ENCODE data around the gene ZNF578.
A peak's percentile ranks its signal among the peaks of the same experiment; 100 is the strongest.
"Not testable (repeated sequence)": the region's sequence is repeated elsewhere in the genome, so short reads cannot be mapped to it uniquely, and the experiment has no call there.

The ZNF578 gene

DNA sequence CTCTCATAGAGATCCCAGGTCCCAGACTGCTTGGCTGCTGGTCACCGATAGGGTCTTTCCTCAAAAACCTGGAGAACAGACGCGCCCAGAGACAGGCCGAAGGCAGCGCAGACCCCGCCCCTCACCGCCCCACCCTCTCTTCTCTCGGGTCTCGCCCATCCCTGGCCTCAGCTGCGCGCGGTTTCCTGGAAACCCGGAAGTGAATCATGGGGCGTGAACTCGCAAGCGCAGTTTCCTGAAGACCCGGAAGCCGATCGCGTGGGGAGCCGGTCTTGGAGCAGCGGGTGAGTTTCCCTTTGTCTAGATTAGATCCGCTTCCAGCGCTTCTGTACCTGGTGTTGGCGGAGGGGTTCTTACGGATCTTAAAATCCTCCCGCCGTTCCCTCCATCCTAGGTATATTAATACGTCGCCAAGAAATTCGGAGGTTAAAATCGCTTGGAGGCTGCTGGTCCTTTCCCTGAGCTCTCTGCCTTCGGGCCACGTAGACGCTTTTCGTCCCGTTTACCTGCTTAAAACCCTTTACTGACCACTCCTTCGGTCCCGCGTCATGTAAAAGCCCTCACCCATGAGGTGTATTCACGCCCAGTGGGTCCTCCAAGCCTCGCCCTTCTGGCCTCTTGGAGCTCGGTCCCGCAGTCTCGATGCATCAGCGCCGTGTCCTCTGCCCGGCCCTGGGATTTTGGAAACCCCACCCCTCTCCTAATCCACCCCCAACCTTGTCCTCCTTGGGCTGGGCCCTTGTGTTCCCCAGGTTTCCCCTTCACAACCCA is at the start of gene ZNF578:
Gene ZNF578 (plus strand): TSS at position 230 of the 771 bp plus-strand sequence. CDS start 48,293 bp downstream, outside the sequence.
- peak; percentile 26 to 70 (median 43) for DNase-seq (ENCODE audit: low read depth in 3 of 3)

DNA sequence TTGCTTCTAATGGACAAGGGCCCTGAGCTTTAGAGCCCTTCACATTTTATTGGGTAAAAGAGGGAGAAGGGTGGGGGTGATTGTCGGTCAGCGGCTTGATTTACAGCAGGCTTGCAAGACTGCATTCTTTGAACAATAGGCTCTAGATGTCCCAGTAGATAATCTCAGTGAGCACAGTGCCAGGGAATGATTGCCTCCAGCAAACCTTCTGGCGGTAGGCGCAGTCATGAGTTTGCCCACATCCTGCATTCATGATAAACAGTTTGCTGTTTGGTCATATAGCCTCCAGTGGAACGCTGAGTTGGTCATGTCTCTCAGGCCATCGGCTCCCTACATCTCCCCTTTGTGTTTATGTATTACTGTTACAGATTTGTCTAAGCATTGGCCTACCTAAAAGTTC is 43.1 kb upstream of the ZNF578 start:
- no peak for DNase-seq (ENCODE audit: low read depth in 3 of 3)

DNA sequence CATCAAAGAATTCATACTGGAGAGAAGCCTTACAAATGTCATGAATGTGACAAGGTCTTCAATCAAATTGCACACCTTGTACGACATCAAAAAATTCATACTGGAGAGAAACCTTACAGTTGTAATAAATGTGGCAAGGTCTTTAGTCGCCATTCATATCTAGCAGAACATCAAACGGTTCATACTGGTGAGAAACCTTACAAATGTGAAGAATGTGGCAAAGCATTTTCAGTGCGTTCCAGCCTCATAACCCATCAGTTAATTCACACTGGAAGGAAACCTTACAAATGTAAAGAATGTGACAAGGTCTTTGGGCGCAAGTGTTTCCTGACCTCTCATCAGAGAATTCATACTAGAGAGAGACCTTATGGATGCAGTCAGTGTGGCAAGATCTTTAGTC is 37.6 kb upstream of the ZNF578 start:
- DNase-seq (ENCODE audit: low read depth in 3 of 3): no peak

DNA sequence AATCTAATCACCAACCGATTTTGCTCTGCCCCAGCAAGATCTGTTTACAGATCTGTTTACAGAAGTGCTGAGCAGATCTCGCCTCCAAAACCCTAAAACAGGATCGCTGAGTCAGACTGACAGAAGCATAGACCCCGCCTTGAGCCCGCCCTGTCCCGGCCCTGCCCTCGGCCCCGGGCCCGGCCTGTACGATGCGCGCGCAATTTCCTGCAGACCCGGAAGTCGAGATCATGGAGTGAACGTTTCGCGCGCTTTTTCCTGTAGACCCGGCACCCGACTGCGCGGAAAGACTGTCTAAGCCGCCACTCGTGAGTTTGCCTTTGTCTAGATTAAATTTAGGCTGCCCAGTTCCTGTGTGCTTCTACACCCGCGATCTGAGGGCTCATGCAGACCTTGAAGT is 24.4 kb upstream of the ZNF578 start, which contains the start of gene ZNF534:
Gene ZNF534 (plus strand): TSS at position 212 of the 400 bp plus-strand sequence. CDS start 2,327 bp downstream, outside the sequence.
- DNase-seq (ENCODE audit: low read depth in 3 of 3): no peak

DNA sequence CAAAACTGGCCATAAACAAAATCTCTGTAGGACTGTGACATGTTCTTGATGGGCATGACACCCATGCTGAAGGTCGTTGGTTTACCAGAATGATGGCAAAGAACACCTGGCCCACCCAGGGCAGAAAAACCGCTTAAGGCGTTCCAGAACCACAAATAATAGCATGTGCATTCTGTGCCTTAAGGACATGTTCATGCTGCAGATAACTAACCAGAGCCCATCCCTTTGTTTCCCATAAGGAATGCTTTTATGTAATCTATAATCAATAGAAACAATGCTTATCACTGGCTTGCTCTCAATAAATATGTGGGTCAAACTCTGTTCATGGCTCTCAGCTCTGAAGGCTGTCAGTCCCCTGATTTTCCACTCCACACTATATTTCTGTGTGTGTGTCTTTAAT is 11.2 kb upstream of the ZNF578 start:
- no peak for DNase-seq (ENCODE audit: low read depth in 3 of 3)

DNA sequence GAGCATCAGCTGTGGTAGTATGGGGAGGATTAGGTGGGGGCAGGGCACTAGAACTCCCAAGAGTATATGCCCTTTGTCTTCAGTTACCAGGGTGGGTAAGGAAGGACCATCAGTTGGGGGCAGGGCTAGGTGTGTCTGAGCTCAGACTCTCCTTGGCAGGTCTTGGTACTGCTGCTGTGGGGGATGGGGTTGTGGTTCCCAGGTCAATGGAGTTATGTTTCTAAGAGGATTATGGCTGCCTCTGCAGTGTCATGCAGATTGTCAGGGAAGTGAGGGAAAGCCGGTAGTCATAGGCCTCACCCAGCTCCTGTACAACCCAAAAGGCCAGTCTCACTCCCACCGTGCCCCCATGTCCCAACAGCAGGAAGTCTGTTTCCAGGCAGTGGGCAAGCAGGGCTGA is 8.8 kb upstream of the ZNF578 start:
- DNase-seq (ENCODE audit: low read depth in 3 of 3): no peak

DNA sequence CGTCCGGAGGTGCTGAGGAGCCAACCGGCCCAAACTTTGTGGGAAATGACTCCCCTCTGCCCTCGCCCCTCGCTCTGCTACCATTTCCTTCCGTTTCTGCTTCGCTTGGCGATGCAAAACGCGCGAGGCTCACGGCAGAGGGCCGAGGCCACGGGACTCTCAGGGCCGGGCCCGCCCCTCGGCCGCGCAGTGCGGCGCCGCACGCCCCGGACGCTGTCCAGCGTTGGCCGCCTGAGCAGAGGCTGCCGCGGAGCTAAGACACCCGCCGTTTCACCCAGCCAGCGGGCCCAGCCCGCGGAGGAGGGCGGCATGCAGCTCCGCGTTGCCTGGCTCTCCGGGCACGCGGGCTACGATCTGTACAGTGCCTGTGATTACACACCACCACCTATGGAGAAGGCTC is 2.1 kb upstream of the ZNF578 start:
- no peak for DNase-seq (ENCODE audit: low read depth in 3 of 3)

DNA sequence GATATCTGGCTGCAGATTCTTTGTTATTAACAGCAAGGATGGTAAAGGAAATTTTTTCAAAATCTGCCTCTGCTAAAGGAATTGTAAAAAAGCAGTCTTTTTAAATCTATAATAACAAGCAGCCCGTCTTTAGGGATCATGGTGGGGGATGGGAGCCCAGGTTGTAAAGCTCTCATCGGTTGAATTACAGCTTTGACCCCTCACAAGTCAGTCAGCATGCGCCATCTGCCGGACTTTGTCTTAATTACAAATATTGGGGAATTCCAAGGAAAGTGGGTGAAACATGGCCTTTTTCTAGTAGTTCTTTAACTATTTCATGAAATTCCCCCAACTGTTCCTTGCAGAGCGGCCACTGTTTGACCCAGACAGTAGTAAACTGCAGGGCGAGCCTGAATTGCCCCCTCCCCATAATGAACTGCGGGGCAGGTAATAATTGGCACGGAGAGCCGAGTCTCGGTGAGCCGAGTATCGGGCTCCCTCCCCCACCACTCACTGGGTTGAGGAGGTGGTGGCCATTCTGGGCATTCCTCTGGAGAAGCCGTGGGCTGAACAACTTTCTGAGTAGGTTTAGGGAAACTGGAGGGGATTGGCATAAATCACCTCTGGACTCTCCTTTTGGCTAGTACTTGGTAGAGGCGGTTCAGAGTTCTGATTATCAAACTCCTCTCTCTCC is 11.6 kb downstream of the ZNF578 start:
- DNase-seq (ENCODE audit: low read depth in 3 of 3): no peak

DNA sequence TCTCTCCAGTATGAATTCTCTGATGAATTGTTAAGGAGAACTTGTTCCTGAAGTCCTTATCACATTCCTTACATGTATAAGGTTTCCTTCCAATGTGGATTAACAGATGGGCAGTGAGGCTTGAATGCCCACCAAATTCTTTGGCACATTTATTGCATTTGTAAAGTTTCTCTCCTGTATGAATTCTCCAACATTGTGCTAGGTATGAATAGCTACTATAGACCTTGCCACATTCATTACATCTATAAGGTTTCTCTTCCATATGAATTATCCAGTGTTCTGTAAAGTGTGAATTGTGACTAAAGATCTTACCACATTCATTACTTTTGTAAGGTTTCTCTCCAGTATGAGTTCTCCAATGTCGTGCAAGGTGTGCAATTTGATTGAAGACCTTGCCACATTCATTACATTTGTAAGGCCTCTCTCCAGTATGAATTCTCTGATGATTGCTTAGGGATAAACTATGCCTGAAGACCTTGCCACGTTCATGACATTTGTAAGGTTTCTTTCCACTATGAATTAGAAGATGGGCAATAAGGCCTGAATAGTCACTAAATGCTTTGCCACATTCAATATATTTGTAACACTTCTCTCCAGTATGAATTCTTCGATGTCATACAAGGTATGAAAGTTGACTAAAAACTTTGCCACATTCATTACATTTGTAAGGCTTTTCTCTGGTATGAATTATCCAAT is 20.4 kb downstream of the ZNF578 start:
- DNase-seq (ENCODE audit: low read depth in 3 of 3): no peak

DNA sequence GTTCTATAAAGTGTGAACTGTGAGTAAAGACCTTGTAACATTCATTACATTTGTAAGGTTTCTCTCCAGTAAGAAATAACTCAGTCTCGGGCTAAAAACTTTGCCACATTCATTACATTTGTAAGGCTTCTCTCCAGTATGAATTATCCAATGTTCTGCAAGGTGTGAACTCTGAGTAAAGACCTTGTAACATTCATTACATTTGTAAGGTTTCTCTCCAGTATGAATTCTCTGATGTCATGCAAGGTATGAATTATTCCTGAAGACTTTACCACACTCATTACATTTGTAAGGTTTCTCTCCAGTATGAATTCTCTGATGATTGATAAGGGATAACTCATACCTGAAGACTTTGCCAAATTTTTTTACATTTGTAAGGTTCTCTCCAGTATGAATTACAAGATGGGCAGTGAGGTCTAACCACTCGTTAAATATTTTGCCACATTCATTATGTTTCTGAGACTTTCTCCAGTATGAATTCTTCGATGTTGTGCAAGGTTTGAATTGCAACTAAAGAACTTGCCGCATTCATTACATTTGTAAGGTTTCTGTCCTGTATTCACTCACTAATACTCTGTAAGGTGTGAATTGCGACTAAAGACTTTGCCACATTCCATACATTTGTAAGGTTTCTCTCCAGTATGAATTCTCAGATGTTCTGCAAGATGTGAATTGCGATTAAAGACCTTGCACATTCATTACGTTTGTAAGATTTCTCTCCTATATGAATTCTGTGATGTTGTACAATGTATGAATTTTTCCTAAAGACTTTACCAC is 21.2 kb downstream of the ZNF578 start:
- no peak for DNase-seq (ENCODE audit: low read depth in 3 of 3)

DNA sequence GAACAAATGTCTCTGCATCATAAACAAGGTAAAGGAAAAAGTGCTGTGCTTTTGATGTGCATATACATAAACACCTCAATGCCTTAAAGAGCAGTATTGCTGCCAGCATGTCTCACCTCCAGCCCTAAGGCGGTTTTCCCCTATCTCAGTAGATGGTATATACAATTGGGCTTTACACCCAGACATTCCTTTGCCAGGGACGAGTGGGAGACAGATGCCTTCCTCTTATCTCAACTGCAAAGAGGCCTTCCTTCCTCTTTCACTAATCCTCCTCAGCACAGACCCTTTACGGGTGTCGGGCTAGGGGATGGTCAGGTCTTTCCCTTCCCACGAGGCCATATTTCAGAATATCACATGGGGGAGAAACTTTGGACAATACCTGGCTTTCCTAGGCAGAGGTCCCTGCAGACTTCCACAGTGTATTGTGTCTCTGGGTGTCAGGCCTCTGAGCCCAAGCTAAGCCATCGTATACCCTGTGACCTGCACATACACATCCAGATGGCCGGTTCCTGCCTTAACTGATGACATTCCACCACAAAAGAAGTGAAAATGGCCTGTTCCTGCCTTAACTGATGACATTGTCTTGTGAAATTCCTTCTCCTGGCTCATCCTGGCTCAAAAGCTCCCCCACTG is 30.9 kb downstream of the ZNF578 start:
- not testable (repeated sequence) for DNase-seq (ENCODE audit: low read depth in 3 of 3)

DNA sequence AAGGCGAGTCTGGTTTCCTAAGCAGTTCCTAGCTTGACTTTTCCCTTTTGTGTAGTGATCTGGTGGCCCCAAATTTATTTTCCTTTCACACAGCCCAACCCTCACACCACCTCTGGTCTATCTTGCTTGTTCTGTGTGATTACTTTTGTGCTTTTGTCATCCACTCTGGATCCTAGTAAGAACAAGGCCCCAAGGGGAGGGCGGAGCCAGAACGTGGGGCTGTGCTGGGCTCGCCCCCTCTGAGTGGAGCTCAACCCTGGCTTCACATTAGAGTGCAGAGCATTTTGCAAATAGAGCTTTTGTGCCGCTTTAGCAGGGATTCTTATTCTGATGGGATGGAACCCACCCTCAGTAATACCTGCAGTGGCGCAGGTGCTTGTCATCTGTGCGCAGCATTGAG is 31.7 kb downstream of the ZNF578 start:
- not testable (repeated sequence) for DNase-seq (ENCODE audit: low read depth in 3 of 3)

DNA sequence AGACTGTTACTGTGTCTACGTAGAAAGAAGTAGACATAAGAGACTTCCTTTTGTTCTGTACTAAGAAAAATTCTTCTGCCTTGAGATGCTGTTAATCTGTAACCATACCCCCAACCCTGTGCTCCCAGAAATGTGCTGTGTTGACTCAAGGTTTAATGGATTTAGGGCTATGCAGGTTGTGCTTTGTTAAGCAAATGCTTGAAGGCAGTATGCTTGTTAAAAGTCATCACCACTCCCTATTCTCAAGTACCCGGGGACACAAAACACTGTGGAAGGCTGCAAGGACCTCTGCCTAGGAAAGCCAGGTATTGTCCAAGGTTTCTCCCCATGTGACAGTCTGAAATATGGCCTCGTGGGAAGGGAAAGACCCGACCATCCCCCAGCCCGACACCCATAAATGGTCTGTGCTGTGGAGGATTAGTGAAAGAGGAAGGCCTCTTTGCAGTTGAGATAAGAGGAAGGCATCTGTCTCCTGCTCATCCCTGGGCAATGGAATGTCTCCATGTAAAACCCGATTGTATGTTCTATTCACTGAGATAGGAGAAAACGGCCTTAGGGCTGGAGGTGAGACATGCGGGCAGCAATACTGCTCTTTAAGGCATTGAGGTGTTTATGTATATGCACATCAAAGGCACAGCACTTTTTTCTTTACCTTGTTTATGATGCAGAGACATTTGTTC is 32.3 kb downstream of the ZNF578 start:
- DNase-seq (ENCODE audit: low read depth in 3 of 3): not testable (repeated sequence)

DNA sequence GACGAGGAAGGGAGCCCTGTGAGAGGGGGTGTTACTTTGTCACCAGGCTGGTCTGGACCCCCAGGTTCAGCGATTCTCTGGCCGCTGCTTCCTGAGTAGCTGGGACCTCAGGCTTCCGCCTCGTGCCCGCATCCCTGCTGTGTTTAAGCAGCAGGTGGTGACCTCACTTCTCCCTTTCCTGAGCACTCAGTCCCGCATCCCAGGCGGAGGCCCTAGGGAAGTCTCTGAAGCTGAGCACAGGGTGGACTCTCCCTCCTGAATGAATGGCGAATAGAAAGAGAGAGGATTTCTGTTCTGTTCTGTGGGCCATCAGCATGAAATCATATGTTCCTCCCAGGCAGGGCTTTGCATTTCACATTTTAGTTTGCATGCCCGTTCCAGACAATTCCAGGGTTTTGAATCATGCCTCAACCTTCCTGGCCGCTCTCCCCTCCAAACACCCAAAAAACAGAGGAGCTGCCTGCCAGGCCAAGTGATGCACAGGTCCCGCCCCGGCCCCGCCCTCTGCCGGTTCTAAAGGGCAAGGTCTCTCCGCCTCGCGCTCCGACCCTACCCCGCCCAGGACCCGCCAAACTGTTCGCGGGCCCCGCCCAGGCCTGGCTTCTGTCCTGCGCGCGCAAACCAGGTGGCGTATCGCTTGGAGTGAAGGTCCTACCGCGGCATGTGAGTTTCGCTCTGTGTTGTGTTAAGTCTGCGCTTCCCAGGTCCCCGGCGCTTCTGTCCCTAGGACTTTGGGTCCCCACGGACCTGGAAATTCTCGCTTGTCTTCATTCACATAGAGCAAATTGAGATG is 39.0 kb downstream of the ZNF578 start:
- DNase-seq (ENCODE audit: low read depth in 3 of 3): peak in 1 of 3 experiments; percentile 1

DNA sequence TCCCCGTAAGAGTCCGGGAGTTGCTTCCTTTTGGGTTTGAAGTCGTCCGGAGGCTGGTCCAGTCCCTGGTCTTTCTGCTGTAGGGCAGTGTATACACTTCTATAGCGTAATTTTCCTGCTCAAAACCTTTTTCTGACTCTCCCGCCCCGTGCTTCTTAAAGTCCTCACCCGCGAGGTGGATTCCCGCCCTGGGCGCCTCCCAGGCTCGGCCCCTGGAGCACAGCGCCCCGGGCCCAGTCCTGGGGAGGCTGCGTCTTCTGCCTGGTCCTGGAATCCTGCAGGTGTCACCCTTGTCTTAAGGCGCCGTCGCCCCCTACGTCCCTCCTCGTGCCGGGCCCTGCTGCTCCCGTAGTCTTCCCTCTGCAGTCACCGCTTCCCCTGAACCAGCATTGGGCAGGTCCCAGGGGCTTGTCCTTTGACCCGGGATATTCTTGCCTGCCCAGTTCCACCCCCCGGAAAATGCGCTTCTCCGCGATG is 39.7 kb downstream of the ZNF578 start:
- DNase-seq (ENCODE audit: low read depth in 3 of 3): no peak

DNA sequence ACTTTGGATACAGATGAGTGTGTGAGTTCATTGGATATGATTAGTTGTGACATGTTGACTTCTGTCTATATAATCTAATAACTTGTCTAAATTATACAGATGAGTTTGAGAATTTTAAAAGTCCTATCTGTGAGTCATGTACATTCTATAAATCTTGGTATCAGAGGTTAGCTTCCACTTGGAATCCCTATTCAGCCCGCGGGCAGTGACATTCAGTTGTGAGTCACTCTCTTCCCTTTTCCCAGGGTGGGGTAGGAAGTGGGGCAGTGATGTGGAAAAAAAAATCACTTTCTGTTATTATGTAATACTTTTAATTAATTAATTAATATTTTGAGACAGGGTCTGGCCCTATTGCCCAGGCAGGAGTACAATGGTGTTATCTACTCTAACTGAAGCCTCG is 41.2 kb downstream of the ZNF578 start:
- no peak for DNase-seq (ENCODE audit: low read depth in 3 of 3)

DNA sequence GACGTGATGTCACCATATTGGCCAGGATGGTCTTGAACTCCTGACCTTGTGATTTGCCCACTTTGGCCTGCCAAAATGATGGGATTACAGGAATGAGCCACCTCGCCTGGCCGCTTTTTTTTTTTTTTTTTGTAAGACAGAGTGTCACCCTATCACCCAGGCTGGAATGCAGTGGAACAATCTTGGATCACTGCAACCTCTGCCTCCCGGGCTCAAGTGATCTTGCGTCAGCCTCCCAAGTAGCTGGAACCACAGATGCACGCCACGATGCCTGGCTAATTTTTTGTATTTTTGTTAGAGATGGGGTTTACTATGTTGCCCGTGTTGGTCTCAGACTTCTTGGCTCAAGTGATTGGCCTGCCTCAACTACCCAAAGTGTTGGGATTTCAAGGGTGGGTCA is 45.2 kb downstream of the ZNF578 start:
- DNase-seq (ENCODE audit: low read depth in 3 of 3): no peak

DNA sequence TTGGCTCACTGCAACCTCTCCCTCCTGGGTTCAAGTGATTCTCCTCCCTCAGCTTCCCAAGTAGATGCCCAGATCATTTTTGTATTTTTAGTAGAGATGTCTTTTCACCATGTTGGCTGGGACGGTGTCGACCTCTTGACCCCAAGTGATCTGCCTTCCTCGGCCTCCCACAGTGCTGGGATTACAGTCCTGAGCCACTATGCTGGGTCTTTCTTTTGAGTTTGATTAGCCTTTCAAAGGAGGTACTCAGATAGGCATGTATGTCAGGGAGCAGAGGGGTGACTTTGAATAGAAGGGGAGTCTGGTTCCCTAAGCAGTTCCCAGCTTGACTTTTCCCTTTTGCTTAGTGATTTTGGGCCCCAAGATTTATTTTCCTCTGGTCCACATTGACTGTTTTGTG is 47.1 kb downstream of the ZNF578 start:
- not testable (repeated sequence) for DNase-seq (ENCODE audit: low read depth in 3 of 3)

DNA sequence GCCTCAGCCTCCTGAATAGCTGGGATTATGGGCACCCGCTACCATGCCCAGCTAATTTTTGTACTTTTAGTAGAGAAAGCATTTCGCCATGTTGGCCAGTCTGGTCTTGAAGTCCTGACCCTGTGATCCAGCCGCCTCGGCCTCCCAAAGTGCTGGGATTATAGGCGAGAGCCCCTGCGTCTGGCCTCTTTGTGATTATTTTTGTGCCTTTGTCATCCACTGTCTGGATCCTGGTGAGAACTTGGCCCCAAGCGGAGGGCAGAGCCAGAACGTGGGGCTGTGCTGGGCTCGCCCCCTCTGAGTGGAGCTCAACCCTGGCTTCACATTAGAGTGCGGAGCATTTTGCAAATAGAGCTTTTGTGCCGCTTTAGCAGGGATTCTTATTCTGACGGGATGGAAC is 47.6 kb downstream of the ZNF578 start:
- not testable (repeated sequence) for DNase-seq (ENCODE audit: low read depth in 3 of 3)

DNA sequence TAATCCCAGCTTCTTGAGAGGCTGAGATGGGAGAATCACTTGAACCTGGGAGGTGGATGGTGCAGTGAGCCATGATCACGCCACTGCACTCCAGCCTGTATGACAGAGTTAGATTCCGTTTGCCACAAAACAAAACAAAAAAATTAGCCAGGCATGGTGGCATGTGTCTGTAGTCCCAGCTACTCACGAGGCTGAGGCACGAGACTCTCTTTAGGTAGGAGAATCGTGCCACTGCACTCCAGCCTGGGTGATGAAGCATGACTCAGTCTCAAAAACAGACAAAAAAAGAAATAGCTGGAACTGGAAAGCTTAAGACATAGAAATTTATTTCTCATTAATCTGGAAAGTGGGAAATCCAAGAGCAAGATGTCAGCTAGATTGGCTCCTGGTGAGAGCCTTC is 53.9 kb downstream of the ZNF578 start:
- DNase-seq (ENCODE audit: low read depth in 3 of 3): no peak
